Endometrial microvascular endothelial cells (primary cell): ENCODE results near the gene CLDN34. TPM values are rescaled to one million over a fixed set of nuclear protein-coding genes. Genes with fewer than 3 reads are reported as not detected.

Source experiments
- in situ Hi-C: cut with HindIII; loops from 2 replicates; pipeline ENCODE4 v1.10.0; 2017; ENCODE audit warnings: low sequenced_read_pairs, low pct_unique_long_range_greater_than_20kb; ENCODE audit errors: inconsistent ontology term
- total RNA-seq: library from RNA; depleted of rRNA; stranded (reverse); fragments of >200 nt; gene quantifications from one replicate; pipeline ENCODE4 v1.2.3, GENCODE V29; 2015; ENCODE audit errors: inconsistent ontology term

Gene CLDN34, protein sequence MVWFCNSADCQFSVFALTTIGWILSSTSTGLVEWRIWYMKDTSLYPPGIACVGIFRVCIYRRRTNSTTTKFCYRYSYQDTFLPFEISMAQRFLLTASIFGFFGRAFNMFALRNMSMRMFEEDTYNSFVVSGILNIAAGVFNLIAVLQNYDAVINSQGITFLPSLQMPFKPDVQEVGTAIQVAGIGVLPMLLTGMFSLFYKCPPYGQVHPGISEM
- total RNA-seq: not detected

- in situ Hi-C loops: no loop called here
Measured at GRCh38 chrX:9966775-9967408, at the start of gene CLDN34. CLDN34 (plus strand) TSS chrX:9967358; CDS start chrX:9967358, 0 bp downstream.

GRCh38 chrX:9917861-9918260 is 49.3 kb upstream of the CLDN34 start:
- in situ Hi-C loops: no loop called here

DNA sequence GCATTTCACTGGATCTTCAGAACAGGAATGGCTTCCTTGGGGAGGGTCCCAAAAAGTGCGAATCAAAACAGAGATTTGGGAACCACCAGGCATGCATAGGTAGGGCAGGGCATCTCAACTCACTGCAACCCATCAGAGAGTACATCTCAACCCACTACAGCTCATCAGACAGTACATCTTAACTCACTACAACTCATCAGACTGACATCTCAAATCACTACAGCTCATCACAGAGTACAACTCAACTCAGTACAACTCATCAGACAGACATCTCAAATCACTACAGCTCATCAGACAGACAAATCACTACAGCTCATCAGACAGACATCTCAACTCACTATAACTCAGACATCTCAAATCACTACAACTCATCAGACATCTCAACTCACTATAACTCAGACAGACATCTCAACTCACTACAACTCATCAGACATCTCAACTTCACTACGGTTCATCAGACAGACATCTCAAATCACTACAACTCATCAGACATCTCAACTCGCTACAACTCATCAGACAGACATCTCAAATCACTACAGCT is 47.5 kb upstream of the CLDN34 start:
- in situ Hi-C loops: no loop called here

- in situ Hi-C loops: no loop called here
Measured at GRCh38 chrX:9921407-9921806, 45.8 kb upstream of the CLDN34 start.

GRCh38 chrX:9923357-9923756 is 43.8 kb upstream of the CLDN34 start:
- in situ Hi-C loops: no loop called here

- in situ Hi-C loops: no loop called here
Measured at GRCh38 chrX:9926002-9926401, 41.2 kb upstream of the CLDN34 start.

DNA sequence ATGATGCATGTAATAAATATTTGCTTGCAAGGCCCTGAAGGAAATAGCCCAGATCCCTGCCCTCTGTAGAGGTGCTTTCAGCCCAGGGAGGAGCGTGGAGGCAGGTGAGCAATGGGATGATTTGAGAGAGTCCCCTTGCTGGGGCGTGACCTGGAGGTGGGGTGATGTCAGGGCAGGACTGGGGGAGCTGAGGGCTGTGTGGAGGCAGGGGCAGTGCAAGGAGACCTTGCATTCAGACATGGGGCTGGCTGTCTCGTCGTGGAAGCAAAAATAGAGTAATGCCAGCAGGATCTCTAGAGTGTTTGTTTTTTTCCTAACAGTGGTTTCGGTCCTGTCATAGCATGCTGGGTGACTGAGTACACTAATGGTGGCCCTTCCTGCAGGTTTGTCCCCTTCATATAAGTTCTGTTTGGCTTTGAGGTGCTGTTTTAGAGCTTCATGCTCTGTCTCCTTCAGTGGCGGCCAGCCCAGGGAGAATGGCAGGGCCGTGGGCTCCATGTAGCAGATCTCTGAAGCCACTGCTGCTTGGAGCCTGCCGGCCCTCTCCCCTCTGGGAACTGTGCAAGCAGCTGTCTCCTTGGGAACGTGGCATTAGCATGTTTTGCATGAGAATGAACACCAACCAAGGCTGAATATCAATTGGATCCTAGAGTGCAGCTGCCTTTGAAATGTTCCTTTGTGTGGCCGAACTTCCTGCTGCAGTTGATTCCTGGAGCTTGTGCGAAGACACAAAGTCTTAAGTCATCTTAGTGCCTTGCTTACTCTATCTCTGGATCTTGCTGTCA is 39.3 kb upstream of the CLDN34 start:
- in situ Hi-C loops: no loop called here

- in situ Hi-C loops: no loop called here
Measured at GRCh38 chrX:9935436-9935835, 31.7 kb upstream of the CLDN34 start.

DNA sequence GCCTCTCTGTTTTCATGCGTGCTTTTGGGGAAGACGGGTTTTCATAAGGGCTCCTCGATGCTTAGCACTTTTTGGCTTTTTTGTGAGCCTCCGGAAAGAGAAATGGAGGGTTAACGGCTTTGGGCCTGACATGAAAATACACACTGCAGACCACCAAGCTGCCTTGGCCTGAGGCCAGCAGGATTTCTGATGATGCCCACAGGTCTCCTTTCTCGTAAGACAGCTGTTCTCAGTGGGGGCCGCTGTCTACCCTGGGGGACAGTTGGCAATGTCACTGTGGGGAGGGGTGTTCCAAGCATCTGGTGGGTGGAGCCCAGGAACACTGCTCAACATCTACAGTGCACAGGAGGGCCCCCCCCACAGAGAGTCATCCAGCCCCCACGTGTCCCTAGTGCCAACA is 29.4 kb upstream of the CLDN34 start:
- in situ Hi-C loops: no loop called here

DNA sequence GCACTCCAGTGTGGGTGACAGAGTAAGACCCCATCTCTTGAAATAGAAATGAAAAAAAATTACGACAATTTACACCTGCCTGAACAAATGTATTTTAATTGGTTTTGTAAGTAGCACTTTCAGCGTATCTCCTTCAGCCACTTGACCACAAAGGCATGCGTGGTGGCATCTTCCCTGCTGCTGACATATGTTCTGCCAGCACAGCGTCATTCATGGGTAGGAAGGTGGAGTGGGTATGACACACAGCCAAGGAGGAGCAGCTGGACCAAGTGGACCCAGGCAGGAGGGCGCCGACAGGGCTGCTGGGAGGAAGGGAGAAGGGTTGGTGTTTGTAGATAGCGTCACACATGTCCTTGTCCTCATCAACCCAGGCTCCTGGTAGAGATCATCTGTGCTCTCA is 28.6 kb upstream of the CLDN34 start:
- in situ Hi-C loops: no loop called here

- in situ Hi-C loops: no loop called here
Measured at GRCh38 chrX:9940421-9940820, 26.7 kb upstream of the CLDN34 start.

- in situ Hi-C loops: no loop called here
Measured at GRCh38 chrX:9942086-9942485, 25.1 kb upstream of the CLDN34 start.

- in situ Hi-C loops: no loop called here
Measured at GRCh38 chrX:9943420-9943819, 23.7 kb upstream of the CLDN34 start.

DNA sequence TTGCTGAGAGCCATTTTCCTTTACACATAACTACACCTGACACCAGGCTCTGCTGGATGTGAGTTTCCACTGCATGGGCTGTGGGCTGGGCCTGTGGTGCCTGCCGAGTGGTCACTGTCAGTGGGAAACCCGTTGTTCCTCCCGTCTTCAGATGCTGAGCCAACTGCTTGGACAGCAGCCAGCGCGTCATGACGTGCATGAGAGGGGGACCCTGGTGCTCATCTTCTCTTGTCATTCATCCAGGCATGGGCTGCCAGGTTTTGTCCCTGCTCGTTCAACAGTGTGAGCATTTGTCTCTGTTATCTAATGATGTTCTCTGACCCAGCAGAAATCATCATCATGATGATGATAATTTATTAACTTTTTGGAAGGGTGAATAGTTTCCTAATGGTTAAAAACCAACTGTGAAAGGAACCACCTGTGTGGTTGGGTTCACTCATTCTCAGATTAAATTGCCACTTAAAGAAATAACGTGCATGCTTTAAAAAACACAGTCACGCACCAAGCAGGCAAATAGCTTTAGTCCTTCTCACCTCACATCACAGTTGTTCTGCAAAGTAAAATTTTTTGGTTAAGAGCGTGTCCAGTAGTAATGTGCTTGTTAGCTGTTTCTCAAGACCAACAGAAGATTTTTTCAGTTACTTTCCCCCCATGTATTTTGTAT is 19.9 kb upstream of the CLDN34 start:
- in situ Hi-C loops: no loop called here

DNA sequence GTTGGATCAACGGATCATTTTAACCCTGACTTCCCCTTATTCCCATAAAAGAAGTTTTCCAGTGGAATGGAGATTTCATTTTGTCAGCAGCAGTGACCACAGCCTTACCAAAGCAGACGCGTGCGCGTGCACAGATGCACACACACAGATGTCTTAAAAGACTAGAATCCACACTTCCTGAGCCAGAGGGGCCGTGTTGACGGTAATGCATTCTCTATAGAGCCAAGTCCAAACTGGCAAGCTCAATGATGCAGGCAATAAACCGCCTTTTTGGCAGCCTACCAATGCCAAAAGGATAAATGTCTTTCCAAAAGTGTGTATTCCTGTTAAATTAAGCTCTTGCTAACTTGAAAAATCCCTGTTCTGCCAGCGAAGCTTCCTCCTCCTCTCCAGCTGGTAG is 18.8 kb upstream of the CLDN34 start:
- in situ Hi-C loops: no loop called here

GRCh38 chrX:9952300-9952699 is 14.9 kb upstream of the CLDN34 start:
- in situ Hi-C loops: no loop called here

DNA sequence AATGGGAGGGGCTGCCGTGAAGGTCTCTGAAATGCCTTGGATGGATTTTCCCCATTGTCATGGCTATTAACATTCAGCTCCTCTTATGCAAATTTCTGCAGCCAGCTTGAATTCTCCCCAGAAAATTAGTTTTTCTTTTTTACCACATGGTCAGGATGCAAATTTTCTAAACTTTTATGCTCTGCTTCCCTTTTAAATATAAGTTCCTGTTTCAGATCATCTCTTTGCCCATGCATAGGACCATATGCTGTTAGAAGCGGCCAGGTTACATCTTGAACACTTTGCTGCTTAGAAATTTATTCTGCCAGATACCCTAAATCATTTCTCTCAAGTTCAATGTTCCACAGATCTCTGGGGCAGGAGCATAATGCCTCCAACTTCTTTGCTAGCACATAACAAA is 13.8 kb upstream of the CLDN34 start:
- in situ Hi-C loops: no loop called here

DNA sequence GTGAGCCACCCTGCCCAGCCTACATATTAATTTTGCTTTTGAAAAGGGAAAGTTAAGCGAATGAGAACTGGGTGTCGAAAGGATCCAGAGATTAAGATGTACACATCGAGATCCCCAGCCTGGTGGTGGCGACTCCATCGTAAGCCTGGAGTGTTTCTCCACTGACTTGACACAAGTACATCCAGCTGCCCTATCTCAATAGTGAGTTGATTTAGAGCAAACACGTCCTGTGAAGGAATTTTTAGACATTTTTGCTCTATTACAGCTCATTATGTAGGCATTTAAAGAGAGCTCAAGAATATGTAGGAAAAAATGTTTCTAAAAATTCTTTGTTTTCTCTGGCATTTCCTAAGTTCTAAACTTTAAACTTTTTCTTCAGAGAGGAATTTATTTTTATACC is 11.7 kb upstream of the CLDN34 start:
- in situ Hi-C loops: no loop called here

DNA sequence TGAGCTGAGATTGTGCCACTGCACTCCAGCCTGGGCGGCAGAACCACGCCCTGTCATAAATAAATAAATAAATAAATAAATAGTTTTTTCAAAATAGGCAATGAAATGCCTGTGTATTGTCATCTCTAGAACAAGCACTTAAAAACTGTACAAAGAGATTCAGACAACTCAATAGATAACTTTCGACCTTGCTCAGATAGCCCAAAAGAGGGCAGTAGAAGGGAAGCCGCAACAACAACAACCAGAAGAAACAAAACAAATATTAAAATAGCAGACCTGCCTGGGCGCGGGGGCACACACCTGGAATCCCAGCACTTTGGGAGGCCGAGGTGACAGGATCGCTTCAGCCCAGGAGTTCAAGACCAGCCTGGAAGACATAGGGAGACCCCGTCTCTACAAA is 9.4 kb upstream of the CLDN34 start:
- in situ Hi-C loops: no loop called here
